ENCODE results near the gene RAPGEF2. TPM values are rescaled to one million over a fixed set of nuclear protein-coding genes. Genes with fewer than 3 reads are reported as not detected.
"Not testable (repeated sequence)": the region's sequence is repeated elsewhere in the genome, so short reads cannot be mapped to it uniquely, and the experiment has no call there.

RAPGEF2 gene
- total RNA-seq, 1 donor from 2014 or later = 37.5 TPM

DNA sequence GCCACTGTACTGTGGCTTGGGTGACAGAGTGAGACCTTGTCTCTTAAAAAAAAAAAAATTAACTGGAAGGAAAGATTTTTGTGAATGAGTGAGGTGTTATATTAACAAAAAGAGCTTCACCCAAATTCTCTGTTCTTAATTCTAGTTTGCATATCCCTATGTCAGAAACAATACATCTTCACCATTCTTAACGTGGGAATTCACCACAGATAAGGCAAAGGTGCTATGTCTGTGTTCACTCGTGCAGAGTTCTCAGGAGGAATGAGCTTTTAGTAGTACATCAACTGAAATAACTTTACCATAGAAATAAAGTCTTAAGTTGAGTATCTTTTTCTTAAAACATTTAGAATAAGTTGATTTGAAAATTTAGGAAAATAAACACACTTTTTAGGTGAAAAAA lies 135.1 kb downstream of the RAPGEF2 start:
- no peak for DNase-seq (ENCODE audit: low spot score)

DNA sequence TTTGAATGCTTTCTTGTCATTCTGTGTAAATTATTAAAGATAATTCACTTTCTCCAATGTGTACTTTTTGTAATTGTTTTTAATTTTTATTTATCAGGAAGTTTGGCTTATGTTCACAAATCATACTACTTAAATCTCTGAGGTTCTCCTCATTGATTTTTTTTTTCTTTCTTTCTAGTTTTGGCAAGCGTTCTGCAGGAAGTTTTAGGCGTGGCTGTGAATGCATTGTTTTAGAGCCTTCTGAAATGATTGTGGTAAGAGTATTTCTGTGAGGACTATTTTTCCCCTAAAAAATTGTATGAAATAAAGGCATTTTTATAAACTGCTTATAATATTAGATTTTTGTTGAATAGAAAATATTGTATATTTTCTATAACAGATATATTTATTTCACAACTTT lies 135.8 kb downstream of the RAPGEF2 start:
- DNase-seq (ENCODE audit: low spot score) = no peak

DNA sequence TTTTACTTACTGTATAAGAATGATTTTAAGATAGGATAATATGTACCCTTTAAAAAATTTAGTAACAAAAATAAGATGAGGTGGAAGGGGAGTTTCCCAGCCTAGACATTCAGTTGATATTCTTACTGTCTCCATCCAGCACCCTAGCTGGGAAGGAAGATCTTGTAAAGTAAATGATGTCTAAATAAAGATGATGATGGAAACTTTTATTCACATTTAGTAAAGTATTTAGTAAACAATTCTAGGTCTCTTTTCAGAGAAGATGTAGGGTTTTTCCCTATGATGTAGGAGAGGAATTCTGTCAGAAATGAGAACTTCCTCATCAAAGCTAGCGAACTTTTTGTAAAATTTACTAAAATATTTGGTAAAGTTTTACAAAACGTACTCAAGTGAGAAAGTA lies 136.8 kb downstream of the RAPGEF2 start:
- DNase-seq (ENCODE audit: low spot score) = no peak

DNA sequence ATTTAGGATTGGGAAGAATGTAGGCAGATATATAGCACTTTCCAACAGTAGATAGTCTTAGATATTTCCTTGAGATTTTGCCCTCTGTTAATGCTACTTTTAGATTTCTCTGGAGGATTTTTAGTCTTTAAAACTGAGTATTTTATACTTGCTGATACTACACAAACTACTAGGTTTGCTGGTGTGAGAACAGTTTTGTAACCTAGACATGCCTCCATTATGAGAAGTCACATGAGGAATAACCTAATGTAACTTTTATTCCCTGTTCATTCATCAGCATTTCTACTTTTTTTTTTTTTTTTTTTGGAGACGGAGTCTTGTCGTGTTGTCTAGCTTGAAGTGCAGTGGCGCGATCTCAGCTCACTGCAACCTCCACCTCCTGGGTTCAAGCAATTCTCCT lies 137.2 kb downstream of the RAPGEF2 start:
- DNase-seq (ENCODE audit: low spot score) = no peak

DNA sequence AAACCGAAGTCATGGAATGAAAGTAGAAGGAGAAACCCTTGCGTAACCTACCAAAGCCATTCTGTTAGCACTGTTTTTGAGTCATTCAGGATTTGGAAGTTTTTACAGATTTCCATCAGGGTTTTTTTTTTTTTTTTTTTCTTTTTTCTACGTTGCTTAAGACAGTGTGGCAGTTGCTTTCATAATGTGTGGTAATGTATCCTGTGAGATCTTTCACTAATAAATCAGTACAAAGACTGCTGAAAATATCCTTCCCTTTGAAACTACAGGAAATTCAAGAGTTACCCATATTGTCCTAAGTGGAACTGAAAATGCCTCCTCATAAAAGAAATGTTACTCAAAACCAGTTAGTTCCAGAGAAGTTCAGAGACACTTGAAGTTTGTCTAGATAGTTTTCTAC lies 137.8 kb downstream of the RAPGEF2 start:
- no peak for DNase-seq (ENCODE audit: low spot score)

DNA sequence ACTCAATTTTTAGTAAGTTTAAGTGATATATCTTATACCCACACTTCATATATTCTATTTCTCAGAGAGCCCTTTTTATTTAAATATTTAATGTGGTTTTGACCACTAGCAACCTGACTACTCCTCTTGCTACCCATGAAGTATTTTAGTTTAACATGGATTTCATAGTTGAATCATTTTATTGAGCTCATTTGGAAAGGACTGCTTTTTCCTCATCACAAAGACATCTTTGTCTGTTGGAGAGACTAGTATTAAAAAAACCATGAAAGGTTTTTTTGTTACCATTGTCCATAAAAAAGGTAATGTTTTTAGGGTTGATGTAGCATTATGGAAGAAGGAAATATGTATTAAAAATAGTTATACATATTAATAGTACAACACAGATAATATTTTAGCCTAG lies 139.5 kb downstream of the RAPGEF2 start:
- no peak for DNase-seq (ENCODE audit: low spot score)

DNA sequence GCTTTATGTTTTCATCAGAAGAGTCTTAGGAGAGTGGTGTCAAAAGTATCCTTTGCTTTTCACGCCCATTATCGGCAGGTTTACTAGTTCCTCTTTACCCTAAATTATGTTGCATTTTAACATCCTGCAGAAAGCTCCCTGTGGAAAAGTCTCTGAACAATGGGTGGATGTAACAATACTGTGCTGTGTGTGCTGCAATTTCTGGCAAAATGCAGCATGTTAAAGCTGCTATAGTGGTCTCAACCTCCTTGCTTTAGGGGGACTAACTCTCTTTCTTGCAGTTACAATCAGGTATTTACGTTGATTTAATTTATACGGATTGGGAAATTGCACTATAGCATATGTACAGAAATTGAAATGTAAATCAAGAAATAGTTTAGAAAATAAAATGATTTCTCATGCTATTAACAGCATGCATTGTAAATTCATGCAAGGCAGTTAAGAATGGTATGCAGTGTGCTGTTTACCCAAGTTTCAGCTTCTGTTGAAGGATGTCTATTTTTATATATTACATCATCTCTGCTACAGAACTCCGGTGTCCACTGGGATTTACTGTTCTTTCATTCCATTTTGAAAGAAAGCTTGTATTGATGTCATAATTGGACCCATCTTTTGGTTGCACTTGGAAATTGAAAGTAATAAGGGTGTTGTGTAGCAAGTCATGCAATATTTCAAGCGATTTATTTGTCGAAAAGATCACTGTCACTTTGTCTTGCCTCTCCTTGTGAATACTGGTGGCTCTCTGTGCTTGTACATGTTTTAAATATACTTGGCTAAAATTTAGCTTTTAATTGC lies 145.7 kb downstream of the RAPGEF2 start:
- DNase-seq (ENCODE audit: low spot score) = no peak

DNA sequence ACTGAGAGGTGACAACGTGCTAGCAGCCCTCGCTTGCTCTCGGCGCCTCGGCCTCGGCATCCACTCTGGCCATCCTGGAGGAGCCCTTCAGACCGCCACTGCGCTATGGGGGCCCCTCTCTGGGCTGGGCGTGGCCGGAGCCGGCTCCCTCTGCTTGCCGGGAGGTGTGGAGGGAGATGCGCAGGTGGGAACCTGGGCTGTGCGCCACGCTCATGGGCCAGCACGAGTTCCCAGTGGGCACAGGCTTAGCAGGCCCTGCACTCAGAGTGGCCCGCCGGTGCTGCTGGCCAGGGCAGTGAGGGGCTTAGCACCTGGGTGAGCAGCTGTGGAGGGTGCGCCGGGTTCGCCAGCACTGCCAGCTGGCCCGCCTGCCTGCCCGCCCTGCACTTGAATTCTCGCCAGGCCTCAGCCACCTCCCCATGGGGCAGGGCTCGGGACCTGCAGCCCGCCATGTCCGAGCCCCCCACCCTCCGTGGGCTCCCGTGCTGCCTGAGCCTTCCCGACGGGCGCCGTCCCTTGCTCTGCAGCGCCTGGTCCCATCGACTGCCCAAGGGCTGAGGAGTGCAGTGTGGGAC lies 148.0 kb downstream of the RAPGEF2 start:
- no peak for DNase-seq (ENCODE audit: low spot score)

DNA sequence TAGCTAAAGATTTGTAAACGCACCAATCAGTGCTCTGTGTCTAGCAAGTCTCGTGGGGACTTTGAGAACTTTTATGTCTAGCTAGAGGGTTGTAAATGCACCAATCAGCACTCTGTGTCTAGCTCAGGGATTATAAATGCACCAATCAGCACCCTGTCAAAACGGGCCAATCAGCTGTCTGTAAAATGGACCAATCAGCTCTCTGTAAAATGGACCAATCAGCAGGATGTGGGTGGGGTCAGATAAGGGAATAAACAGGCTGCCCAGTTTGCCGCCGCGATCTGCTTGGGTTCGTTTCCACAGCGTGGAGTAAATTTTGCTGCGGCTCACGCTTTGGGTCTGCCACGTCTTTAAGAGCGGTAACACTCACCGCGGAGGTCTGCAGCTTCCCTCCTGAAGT lies 148.7 kb downstream of the RAPGEF2 start:
- not testable (repeated sequence) for DNase-seq (ENCODE audit: low spot score)

DNA sequence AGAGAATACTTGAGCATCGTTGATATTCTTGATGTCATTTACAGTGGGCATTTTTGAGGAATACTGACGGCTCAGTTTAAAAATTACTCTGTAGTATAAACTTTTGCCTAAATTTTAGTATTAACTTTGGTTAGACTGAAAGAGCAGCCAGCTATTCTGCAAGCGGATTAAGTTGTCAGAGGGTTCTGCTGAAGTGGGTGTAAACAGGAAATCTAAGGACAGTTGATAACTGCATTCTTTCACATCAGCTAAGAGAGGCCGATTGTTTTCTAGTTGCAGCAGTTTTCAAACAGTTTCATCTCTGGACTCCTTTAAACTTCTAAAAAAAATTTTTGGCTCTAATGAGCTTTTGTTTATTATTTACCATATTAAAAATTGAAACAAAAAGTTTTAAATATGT lies 149.6 kb downstream of the RAPGEF2 start:
- no peak for DNase-seq (ENCODE audit: low spot score)

DNA sequence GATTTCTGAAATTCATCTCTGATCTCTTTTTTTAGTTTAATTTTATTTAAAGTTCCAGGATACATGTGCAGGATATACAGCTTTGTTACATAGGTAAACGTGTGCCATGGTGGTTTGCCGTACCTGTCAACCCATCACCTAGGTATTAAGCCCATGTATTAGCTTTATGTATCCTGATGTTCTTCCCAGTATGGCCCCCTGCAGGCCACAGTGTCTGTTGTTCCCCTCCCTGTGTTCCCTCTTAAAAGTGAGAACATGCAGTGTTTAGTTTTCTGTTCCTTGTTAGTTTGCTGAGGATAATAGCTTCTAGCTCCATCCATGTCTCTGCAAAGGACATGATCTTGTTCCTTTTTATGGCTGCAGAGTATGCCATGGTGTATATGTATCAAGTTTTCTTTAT lies 153.2 kb downstream of the RAPGEF2 start:
- no peak for DNase-seq (ENCODE audit: low spot score)

DNA sequence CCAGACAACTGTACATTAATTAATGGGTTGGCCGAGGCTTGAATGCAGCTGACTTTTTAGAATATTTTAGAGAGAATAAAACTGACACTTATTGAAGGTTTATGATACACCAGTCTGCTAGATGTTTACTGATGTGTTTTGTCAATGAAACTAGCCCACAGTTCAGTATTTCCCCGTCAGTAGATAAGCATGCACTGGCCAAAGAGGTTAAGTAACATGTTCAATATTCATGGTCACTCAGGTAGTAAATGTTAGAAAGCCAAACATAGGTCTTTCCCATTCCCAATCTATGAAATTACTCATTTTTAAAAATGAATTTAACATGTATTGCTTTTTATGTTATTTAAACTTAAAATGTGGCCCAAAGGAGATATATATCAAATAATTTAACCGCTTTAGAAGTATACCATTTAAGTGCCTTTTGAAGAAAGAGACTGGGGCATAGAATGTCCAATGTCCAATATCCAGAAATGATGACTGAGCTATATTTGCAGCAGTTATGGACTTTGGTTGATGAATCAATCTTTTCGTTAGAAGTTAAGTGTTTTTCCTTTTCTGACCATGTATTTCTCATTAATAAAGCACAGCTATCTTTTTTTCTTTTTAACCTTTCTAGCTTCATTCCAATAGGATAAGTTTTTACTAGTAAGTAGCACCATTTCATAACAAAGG lies 156.1 kb downstream of the RAPGEF2 start:
- DNase-seq (ENCODE audit: low spot score) = no peak

DNA sequence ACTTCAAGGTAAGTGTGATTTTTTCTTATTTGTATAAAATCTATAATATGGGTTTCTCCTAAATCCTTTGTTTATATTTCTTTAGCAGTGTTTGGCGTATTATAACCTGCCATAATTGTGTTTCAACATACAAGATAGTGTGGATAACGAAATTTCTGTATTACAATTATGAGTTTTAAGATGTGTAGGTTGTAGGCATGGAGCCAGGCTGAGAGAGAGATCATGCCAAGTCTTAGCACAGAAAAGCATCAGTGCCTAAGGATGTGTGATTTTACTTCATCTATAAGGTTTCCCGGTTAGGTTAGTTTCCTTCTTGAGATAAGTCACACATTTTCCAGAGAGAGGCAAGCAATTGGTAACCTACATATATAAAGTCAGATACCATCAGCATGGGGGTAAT lies 161.2 kb downstream of the RAPGEF2 start:
- DNase-seq (ENCODE audit: low spot score) = no peak

DNA sequence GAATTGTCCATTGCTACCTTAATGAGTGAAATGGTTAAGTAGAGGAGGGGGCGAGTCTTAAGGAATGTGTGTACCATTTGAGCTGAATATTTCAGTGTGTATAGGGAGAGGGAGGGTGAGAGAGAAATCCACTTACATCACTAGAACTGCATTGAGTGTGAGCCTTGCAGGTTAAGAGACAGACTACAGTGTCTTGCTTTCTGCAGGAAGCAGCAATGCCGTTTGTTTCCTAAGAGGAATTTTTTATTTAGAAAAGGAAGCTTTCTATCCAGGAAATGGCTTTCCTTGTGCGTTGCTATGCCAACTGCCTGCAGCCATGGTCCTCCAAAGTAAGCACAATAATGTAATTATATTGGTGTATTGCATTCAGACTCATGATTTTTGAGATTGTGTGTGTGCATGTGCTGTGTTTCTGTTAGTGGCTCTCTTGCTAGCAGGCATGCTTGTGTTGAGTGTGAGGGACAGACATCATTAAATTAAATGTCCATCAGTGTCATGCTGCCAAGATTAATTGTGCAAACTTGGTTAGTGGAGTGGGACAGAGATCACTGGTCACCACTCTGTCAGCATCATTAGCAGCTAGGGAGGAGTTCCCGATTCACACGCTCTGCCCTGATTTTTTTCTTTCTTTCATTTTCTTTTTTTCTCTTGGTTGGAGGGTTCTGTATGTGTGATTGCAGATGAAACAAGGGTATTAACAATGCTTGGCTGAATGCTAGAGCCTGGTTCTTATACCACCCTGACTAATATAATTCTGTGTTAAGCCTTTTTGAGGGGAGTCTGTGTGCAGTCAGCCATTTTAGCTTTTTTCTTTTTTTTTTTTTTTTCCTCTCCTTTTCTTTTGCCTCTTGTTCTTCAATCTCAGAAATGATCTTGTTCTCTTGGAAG lies 164.3 kb downstream of the RAPGEF2 start:
- no peak for DNase-seq (ENCODE audit: low spot score)

DNA sequence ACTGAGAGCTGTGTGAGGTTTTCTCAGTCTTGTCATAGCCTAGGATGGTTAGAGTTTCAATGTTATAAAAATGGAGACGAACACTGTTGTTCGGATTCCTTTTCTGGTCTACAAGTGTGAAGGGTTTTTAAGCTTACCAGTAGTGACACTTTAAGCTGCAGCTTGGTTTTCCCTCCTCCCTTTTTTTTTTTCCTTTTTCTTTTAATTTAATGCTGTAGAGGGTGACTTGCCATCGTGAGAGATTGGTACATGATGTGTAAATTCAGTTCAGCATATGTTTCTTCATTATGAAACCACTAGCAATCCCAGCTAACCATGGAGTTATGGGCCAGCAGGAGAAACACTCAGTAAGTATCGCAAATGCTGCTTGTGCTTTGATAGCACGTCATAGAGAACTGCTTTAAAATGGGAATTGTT lies 165.0 kb downstream of the RAPGEF2 start:
- no peak for DNase-seq (ENCODE audit: low spot score)

DNA sequence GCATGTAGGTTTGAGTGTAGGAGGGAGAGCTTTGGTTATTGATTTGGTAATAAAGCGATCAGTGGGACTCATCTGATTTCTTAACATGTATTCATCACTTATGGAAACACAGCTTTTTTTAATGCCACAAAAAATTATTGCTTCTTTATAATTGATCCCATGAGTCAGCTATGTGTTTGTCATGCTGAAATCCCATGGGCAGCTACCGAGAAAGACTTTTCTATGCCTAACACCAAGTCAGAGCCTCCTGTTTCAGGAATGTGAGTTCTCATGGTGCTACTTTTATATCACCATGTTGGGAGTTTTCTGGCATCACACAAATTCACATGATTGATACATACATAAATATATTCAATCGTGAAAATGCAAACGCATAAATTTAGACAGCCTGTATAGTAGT lies 165.7 kb downstream of the RAPGEF2 start:
- DNase-seq (ENCODE audit: low spot score) = no peak

DNA sequence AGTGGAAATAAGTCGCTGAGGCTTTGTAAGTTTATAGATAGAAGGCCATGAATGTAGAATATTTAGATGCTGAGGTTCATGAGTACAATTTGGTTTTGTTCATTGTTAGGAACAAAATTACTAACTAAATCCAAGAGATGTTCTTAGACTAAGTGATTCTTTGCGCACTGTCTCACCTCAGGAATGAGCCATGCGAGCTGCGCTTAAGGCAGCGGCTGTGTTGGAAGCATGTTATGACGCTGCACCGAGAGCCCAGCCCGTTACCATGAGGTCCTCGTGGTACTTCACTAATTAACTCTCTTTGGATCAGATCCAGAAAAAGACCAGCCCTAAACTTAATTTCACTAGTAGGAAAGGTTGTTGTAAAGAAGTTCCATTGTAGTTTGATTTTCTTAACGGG lies 166.2 kb downstream of the RAPGEF2 start:
- DNase-seq (ENCODE audit: low spot score) = no peak

DNA sequence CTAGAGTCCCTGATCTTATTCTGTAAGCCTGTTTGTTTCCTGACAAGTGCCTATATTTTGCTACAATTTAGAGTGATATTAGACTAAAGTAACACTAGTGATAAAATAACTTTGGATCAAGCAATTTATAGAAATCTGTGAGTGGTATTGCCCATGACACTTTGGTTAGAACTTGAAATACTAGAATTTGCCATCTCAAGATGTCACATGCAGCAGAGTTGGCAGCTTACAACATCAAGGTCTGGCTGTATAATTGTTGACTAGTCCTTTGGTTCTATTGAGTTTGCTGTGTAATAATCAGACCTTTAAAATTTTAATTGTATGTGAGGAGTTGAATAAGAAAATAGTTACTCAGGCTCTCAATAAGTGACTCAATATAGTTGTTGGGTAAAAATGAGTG lies 167.1 kb downstream of the RAPGEF2 start:
- DNase-seq (ENCODE audit: low spot score) = no peak

DNA sequence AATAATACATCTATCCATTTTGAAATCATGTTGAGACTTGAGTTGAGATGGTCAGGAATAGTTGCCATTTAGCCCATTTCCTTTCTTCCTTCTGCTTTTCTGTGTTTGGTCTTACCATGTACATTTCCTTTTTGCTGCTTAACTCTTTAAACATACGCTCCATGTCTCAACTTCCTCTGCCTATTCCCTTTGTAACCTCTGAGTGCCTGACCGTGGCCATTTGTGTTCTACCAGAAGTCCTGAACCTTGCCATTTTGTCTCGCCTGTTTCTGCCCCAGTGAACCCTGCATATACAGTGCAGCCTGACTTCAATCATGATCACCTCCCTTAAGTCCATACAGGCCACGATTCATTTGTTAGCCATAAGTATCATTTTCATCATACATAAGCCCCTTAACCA lies 169.0 kb downstream of the RAPGEF2 start:
- DNase-seq (ENCODE audit: low spot score) = no peak

DNA sequence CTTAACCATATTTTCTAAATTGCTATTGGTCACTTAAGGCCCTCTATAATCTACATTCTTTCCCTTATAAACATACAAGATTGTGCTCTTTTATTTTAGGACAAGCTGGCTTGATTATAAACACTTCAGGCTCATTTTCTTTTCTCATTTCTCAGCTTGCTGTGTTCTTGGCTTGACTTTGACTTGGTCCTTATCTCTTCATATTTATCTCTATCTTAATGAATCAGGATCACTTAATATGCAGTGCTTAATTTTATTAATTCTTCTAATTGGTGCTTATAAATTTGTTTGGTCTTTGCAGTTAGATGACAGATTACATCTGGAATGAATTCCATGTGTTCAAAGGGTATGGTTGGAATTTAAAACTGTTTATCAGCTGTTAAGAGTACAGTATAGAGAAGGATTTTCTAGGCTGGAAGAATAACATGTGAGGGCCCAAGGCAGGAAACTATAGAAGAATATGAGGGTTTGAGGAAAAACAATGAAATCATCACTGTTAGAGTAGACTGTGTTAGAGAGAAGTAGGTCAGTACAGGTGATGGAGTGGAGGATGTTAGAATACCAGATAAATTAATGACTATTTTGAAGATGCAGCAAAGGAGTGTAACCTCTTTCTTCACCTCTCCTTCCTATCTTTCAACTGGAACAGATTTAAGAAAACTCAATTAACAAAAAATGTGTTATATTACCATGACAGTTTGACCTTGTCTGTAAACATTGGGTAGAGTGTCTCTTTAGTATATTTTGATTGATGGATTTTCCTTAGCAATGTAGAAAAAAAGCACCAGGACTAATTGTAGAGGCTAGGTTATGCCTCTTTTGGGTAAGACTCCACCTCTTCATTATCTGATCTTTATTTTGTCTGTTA lies 169.6 kb downstream of the RAPGEF2 start:
- no peak for DNase-seq (ENCODE audit: low spot score)

DNA sequence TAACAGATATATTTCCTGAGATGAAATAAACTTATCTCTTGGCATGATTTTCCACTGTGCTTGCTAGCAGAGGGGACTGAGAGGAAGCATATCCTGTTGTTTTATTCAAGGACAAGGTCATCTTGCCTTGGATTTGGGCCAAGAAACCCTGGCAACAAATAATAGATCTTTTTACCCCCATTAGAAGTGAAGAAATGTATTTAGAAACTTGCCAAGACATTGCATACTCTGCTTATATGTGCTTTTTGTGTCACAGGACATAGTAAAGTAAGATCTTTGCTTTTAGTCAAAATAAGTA lies 170.2 kb downstream of the RAPGEF2 start:
- DNase-seq (ENCODE audit: low spot score) = no peak
